ENCODE results near the gene ODAD4.

Gene ODAD4

DNA sequence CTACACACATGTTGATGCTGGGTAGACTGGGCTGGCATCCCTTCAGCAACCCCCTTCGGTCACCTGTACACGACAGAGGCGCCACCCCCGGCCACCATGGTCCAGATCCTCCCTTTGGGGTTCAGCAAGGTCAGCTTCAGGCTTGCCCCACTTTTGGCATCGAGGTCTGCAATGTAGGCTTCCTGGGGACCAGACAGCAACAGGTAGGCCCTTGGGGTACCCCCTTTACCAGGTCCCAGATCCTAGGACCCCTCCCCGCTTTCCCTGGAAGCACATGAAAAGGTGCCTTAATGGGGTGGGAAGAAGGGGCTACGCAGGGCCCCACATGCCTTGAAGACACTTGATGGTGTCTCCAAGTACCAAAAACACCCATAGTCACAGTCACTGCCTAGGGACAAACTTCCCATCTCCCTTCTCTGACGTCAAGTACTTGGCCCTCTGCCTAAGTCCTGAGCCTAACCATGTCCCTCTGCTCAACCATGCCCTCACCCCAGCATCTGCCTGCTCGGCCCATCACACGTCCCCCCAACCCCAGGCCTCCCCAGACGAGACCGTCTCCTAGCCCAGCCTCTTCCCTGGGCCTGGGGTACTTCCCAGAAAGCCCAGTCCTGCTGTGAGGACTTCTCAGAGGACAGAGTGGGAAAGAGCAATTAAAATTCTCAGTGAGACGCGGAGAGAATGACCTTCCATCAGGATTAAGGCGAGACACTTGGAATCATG, 23.8 kb upstream of the ODAD4 start:
- H3K9ac ChIP-seq (ENCODE audit: low read length) = no peak overlapping the region
- H4K20me1 ChIP-seq (ENCODE audit: low read depth, low read length) = no peaks in the 10 kb centered on the region
- H3K9me2 ChIP-seq (replicated peaks; ENCODE audit: insufficient read depth, low read length) = no peaks in the 10 kb centered on the region
- peaks cover 4% of the 10 kb centered on the region; the same call in 1 of the 2 replicates for H3K79me2 ChIP-seq (ENCODE audit: insufficient read depth, low read length)
- no peaks in the 10 kb centered on the region for H3K27me3 ChIP-seq (ENCODE audit: low read length)
- no peak overlapping the region for H2AFZ ChIP-seq (ENCODE audit: low read depth, low read length, severe bottlenecking)
- peaks cover 9% of the 10 kb centered on the region; the same call in 1 of the 2 replicates for H3K36me3 ChIP-seq (ENCODE audit: low read length)
- H3K4me3 ChIP-seq (ENCODE audit: insufficient read depth, low read length, poor library complexity, severe bottlenecking) = no peak overlapping the region
- no peak overlapping the region for H3K27ac ChIP-seq (ENCODE audit: low read depth, low read length)
- TF ChIP-seq, protein P1, sequence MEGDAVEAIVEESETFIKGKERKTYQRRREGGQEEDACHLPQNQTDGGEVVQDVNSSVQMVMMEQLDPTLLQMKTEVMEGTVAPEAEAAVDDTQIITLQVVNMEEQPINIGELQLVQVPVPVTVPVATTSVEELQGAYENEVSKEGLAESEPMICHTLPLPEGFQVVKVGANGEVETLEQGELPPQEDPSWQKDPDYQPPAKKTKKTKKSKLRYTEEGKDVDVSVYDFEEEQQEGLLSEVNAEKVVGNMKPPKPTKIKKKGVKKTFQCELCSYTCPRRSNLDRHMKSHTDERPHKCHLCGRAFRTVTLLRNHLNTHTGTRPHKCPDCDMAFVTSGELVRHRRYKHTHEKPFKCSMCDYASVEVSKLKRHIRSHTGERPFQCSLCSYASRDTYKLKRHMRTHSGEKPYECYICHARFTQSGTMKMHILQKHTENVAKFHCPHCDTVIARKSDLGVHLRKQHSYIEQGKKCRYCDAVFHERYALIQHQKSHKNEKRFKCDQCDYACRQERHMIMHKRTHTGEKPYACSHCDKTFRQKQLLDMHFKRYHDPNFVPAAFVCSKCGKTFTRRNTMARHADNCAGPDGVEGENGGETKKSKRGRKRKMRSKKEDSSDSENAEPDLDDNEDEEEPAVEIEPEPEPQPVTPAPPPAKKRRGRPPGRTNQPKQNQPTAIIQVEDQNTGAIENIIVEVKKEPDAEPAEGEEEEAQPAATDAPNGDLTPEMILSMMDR (IDR thresholded peaks at IDR 0.05; ENCODE audit: insufficient read depth, low read length, poor library complexity, severe bottlenecking) = no peak
- TF ChIP-seq EZH2phosphoT487 (conservative IDR thresholded peaks at IDR 0.05; ENCODE audit: low read length) = no peak
- no peaks in the 10 kb centered on the region for H3K9me3 ChIP-seq (ENCODE audit: insufficient read depth, low read length)
- H3K4me2 ChIP-seq (ENCODE audit: low read depth, low read length, poor library complexity, severe bottlenecking) = no peak overlapping the region
- no peaks in the 10 kb centered on the region for H3F3A ChIP-seq (ENCODE audit: insufficient read depth)

DNA sequence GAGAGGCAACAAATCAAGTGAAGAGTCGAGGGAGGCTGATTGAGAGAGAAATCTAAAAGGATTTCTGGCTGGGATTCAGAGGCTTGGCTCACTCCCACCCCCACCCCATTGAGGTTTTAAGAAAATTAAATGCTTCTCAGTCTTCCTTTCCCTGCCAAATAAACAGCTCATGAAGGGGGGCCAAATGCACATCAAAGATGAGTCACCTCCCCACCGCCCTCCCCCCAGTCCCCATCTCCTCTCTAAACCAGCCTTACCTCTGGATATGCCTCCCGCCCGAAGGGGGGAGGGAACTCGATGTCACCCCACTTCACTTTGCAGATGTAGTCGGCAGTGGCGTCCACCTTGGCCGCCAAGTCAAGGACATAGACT, 23.2 kb upstream of the ODAD4 start:
- H3K36me3 ChIP-seq (ENCODE audit: low read length) = peaks cover 9% of the 10 kb centered on the region; the same call in 1 of the 2 replicates
- TF ChIP-seq, protein P1 (IDR thresholded peaks at IDR 0.05; ENCODE audit: insufficient read depth, low read length, poor library complexity, severe bottlenecking) = no peak
- no peak for TF ChIP-seq EZH2phosphoT487 (conservative IDR thresholded peaks at IDR 0.05; ENCODE audit: low read length)
- peaks cover 5% of the 10 kb centered on the region for H3K79me2 ChIP-seq (ENCODE audit: insufficient read depth, low read length)
- no peak overlapping the region for H3K27ac ChIP-seq (ENCODE audit: low read depth, low read length)
- H3K27me3 ChIP-seq (ENCODE audit: low read length) = no peaks in the 10 kb centered on the region
- H3K9ac ChIP-seq (ENCODE audit: low read length) = no peak overlapping the region
- H3K4me3 ChIP-seq (ENCODE audit: insufficient read depth, low read length, poor library complexity, severe bottlenecking) = no peak overlapping the region
- H3F3A ChIP-seq (ENCODE audit: insufficient read depth) = no peaks in the 10 kb centered on the region
- no peaks in the 10 kb centered on the region for H3K9me3 ChIP-seq (ENCODE audit: insufficient read depth, low read length)
- H4K20me1 ChIP-seq (ENCODE audit: low read depth, low read length) = no peaks in the 10 kb centered on the region; the same call in 1 of the 2 replicates
- no peak overlapping the region for H2AFZ ChIP-seq (ENCODE audit: low read depth, low read length, severe bottlenecking)
- no peaks in the 10 kb centered on the region for H3K9me2 ChIP-seq (replicated peaks; ENCODE audit: insufficient read depth, low read length)
- no peak overlapping the region for H3K4me2 ChIP-seq (ENCODE audit: low read depth, low read length, poor library complexity, severe bottlenecking)

- Histone ChIP-seq H3K4me3 (ENCODE audit: insufficient read depth, low read length, poor library complexity, severe bottlenecking) (no peak overlapping the region), H3K79me2 (ENCODE audit: insufficient read depth, low read length) (peaks cover 12% of the 10 kb centered on the region), H3F3A (ENCODE audit: insufficient read depth) (no peaks in the 10 kb centered on the region), H3K4me2 (ENCODE audit: low read depth, low read length, poor library complexity, severe bottlenecking) (no peak overlapping the region), H3K9ac (ENCODE audit: low read length) (no peak overlapping the region), H3K27me3 (ENCODE audit: low read length) (no peaks in the 10 kb centered on the region), H3K27ac (ENCODE audit: low read depth, low read length) (no peak overlapping the region), H3K9me3 (ENCODE audit: insufficient read depth, low read length) (no peaks in the 10 kb centered on the region), H2AFZ (ENCODE audit: low read depth, low read length, severe bottlenecking) (no peak overlapping the region), H3K9me2 (replicated peaks; ENCODE audit: insufficient read depth, low read length) (no peaks in the 10 kb centered on the region), H4K20me1 (ENCODE audit: low read depth, low read length) (peaks cover 4% of the 10 kb centered on the region; the same call in 1 of the 2 replicates), H3K36me3 (ENCODE audit: low read length) (peaks cover 8% of the 10 kb centered on the region; the same call in 1 of the 2 replicates)
- no peak for TF ChIP-seq EZH2phosphoT487 (conservative IDR thresholded peaks at IDR 0.05; ENCODE audit: low read length)
- TF ChIP-seq, protein P1 (IDR thresholded peaks at IDR 0.05; ENCODE audit: insufficient read depth, low read length, poor library complexity, severe bottlenecking) = no peak
These were observed 22.5 kb upstream of the ODAD4 start for GRCh38 chr17:41907633-41908539.

Measured in SU-DHL-6 (cell line).